ENCODE measurements around the gene KCNIP4.

Gene KCNIP4

DNA sequence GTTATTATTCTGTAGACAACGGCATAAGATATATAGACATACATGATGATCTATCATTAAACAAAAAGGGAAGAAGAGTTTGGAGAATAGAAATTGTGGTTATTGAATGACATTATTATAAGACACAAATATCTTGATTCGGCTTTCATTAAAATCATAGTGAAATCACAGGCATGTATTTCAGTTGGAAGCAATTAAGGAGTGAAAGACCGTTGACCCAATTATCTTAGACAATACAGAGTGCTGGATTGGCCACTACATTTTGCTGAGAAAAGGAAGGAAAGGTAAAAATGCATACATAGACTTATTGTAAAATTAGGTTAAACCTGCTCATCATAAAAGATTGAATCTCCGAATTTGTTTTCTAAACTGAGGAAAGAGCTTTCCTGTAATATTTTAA lies 209.8 kb downstream of the KCNIP4 start:
- H3K9me3 ChIP-seq (ENCODE audit: control insufficient read depth in 2 of 2, low read length in 2 of 2) = peaks cover 0 to 2% of the 10 kb centered on the region in 2 donors
- H3K27ac ChIP-seq (ENCODE audit: low read length) = no peak overlapping the region
- no peaks in the 10 kb centered on the region for H3K27me3 ChIP-seq (ENCODE audit: control insufficient read depth in 1 of 2, insufficient read depth in 2 of 2, low read length in 2 of 2)

GRCh38 chr4:21735866-21736265 lies 212.7 kb downstream of the KCNIP4 start:
- H3K9ac ChIP-seq (ENCODE audit: low read length in 2 of 2) = no peak overlapping the region
- no peaks in the 10 kb centered on the region for H3K36me3 ChIP-seq (ENCODE audit: control insufficient read depth in 2 of 2, insufficient read depth in 2 of 2, low read length in 2 of 2)
- no peaks in the 10 kb centered on the region for H3K27me3 ChIP-seq (ENCODE audit: control insufficient read depth in 1 of 2, insufficient read depth in 2 of 2, low read length in 2 of 2)
- peaks cover 0 to 2% of the 10 kb centered on the region in 2 donors for H3K9me3 ChIP-seq (ENCODE audit: control insufficient read depth in 2 of 2, low read length in 2 of 2)
- no peaks in the 10 kb centered on the region for H3K4me1 ChIP-seq (ENCODE audit: control insufficient read depth, insufficient read depth, low read length)
- H3K4me3 ChIP-seq (ENCODE audit: low read length in 2 of 2) = no peak overlapping the region
- H3K27ac ChIP-seq (ENCODE audit: low read length) = no peak overlapping the region

More for the DNA sequence above, 209.8 kb downstream of the KCNIP4 start:
- no peak overlapping the region for H3K9ac ChIP-seq (ENCODE audit: low read length in 2 of 2)
- H3K4me1 ChIP-seq (ENCODE audit: control insufficient read depth, insufficient read depth, low read length) = no peaks in the 10 kb centered on the region
- no peaks in the 10 kb centered on the region for H3K36me3 ChIP-seq (ENCODE audit: control insufficient read depth in 2 of 2, insufficient read depth in 2 of 2, low read length in 2 of 2)
- no peak overlapping the region for H3K4me3 ChIP-seq (ENCODE audit: low read length in 2 of 2)

DNA sequence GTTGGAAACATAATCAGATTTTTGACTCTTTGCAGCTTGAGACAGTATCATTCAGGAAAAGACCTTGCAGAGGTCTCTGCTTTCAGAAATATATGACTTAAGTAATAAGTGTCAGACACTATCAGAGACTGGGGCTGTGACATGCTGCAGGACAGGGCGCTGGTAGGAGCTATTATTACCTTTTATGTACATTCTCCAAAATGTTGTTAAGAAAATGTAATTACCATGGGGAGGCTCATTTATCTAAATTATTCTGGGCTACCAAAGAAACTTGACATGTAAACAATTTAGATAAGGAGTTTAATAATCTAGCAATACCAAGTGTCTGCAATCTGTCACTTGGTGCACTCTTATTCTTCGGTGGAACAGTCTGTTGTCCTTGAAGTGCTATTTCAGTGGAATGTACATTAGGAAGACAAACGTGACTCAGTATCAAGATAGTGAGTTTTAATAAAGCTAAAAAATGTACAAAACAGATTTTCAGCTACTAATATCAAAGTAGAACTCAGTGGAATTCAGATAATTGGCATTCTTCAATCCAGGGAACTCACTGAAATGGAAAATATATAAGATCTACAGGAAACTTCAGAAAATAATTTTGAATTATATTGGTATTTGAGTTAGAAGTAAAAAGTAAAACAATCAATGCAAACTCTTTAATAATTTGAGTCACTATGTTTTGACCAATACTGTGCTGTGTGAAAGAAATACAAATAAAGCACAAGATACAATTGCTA lies 214.5 kb downstream of the KCNIP4 start:
- Histone ChIP-seq H3K9ac (ENCODE audit: low read length in 2 of 2) (no peak overlapping the region), H3K4me3 (ENCODE audit: low read length in 2 of 2) (no peak overlapping the region), H3K27ac (ENCODE audit: low read length) (no peak overlapping the region), H3K9me3 (ENCODE audit: control insufficient read depth in 2 of 2, low read length in 2 of 2) (peaks cover 0 to 2% of the 10 kb centered on the region in 2 donors), H3K27me3 (ENCODE audit: control insufficient read depth in 1 of 2, insufficient read depth in 2 of 2, low read length in 2 of 2) (no peaks in the 10 kb centered on the region), H3K36me3 (ENCODE audit: control insufficient read depth in 2 of 2, insufficient read depth in 2 of 2, low read length in 2 of 2) (no peaks in the 10 kb centered on the region), H3K4me1 (ENCODE audit: control insufficient read depth, insufficient read depth, low read length) (no peaks in the 10 kb centered on the region)

DNA sequence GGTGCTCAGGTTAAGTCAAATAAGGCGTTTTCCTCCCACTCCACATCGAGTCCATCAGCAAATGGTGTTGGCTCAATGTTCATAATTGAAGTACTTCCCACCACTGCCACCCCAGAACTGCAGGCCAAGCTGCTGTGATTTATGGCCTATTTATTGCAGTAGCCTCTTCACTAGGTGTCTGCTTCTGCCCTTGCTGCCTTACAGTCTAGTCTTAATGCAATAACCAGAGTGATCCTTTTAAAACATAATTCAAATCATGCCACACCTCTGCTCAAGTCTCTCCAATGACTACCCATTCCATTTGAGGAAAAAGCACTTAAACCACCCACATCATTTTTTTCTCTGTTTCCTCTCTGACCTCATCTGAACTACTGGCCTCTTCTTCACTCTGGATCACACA lies 220.3 kb downstream of the KCNIP4 start:
- H3K9ac ChIP-seq (ENCODE audit: low read length in 2 of 2) = no peak overlapping the region
- H3K36me3 ChIP-seq (ENCODE audit: control insufficient read depth in 2 of 2, insufficient read depth in 2 of 2, low read length in 2 of 2) = no peaks in the 10 kb centered on the region
- H3K27ac ChIP-seq (ENCODE audit: low read length) = no peak overlapping the region
- H3K27me3 ChIP-seq (ENCODE audit: control insufficient read depth in 1 of 2, insufficient read depth in 2 of 2, low read length in 2 of 2) = no peaks in the 10 kb centered on the region
- H3K4me1 ChIP-seq (ENCODE audit: control insufficient read depth, insufficient read depth, low read length) = no peaks in the 10 kb centered on the region
- peaks cover 0 to 2% of the 10 kb centered on the region in 2 donors for H3K9me3 ChIP-seq (ENCODE audit: control insufficient read depth in 2 of 2, low read length in 2 of 2)
- H3K4me3 ChIP-seq (ENCODE audit: low read length in 2 of 2) = no peak overlapping the region

DNA sequence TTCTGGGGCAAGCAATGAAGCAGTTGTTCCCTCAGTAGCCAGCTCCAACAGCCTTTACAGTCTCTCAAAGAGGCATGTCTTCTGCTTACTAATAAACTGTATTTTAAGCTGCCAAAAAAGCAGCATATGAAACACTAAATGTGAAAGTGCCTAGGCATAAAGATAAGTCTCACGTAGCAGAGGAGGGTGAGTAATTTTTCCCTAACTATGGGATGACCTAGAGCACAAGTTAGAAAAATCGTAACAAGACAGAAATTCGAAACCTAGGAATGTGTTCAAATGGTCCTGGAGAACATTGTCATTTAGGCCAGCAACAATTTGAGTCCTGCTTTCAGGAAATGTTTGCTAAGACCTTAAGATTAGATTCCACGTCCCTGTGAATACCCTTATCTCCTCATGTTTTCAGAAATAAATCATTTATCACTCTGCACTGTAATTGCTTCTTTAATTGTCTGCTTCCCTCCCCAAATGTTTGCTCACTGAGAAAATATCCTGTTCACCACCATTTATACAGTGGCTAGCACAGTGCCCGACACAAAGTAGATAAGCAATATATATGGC lies 222.2 kb downstream of the KCNIP4 start:
- Histone ChIP-seq H3K4me1 (ENCODE audit: control insufficient read depth, insufficient read depth, low read length) (no peaks in the 10 kb centered on the region), H3K27me3 (ENCODE audit: control insufficient read depth in 1 of 2, insufficient read depth in 2 of 2, low read length in 2 of 2) (no peaks in the 10 kb centered on the region), H3K27ac (ENCODE audit: low read length) (no peak overlapping the region), H3K4me3 (ENCODE audit: low read length in 2 of 2) (no peak overlapping the region), H3K9ac (ENCODE audit: low read length in 2 of 2) (no peak overlapping the region), H3K36me3 (ENCODE audit: control insufficient read depth in 2 of 2, insufficient read depth in 2 of 2, low read length in 2 of 2) (no peaks in the 10 kb centered on the region), H3K9me3 (ENCODE audit: control insufficient read depth in 2 of 2, low read length in 2 of 2) (peaks cover 0 to 2% of the 10 kb centered on the region in 2 donors)

GRCh38 chr4:21722157-21722839 lies 226.3 kb downstream of the KCNIP4 start:
- Histone ChIP-seq H3K36me3 (ENCODE audit: control insufficient read depth in 2 of 2, insufficient read depth in 2 of 2, low read length in 2 of 2) (no peaks in the 10 kb centered on the region), H3K27ac (ENCODE audit: low read length) (no peak overlapping the region), H3K27me3 (ENCODE audit: control insufficient read depth in 1 of 2, insufficient read depth in 2 of 2, low read length in 2 of 2) (no peaks in the 10 kb centered on the region), H3K9ac (ENCODE audit: low read length in 2 of 2) (no peak overlapping the region), H3K4me3 (ENCODE audit: low read length in 2 of 2) (no peak overlapping the region), H3K4me1 (ENCODE audit: control insufficient read depth, insufficient read depth, low read length) (no peaks in the 10 kb centered on the region), H3K9me3 (ENCODE audit: control insufficient read depth in 2 of 2, low read length in 2 of 2) (no peaks in the 10 kb centered on the region)

DNA sequence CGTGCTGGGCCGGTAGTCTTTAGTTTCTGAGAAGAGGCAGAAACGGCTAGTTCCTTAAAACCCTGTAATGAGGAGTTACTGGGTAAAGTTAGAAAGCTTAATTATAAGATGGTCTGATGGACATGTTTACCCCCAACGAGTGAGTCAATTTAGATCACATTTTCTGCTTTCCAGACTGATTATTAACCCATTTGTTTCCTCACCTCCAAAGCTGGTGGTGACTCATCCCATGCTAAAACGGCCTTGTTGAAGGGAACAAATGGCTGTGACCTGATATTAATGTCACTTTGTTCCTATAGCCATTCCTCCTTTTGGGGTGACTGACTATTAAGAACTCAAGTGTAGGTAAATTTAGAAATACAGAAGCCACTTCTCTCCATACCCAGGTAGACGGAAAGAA lies 232.0 kb downstream of the KCNIP4 start:
- Histone ChIP-seq H3K4me3 (ENCODE audit: low read length in 2 of 2) (no peak overlapping the region), H3K4me1 (ENCODE audit: control insufficient read depth, insufficient read depth, low read length) (no peaks in the 10 kb centered on the region), H3K27me3 (ENCODE audit: control insufficient read depth in 1 of 2, insufficient read depth in 2 of 2, low read length in 2 of 2) (no peaks in the 10 kb centered on the region), H3K9me3 (ENCODE audit: control insufficient read depth in 2 of 2, low read length in 2 of 2) (no peaks in the 10 kb centered on the region), H3K27ac (ENCODE audit: low read length) (no peak overlapping the region), H3K9ac (ENCODE audit: low read length in 2 of 2) (no peak overlapping the region), H3K36me3 (ENCODE audit: control insufficient read depth in 2 of 2, insufficient read depth in 2 of 2, low read length in 2 of 2) (no peaks in the 10 kb centered on the region)

DNA sequence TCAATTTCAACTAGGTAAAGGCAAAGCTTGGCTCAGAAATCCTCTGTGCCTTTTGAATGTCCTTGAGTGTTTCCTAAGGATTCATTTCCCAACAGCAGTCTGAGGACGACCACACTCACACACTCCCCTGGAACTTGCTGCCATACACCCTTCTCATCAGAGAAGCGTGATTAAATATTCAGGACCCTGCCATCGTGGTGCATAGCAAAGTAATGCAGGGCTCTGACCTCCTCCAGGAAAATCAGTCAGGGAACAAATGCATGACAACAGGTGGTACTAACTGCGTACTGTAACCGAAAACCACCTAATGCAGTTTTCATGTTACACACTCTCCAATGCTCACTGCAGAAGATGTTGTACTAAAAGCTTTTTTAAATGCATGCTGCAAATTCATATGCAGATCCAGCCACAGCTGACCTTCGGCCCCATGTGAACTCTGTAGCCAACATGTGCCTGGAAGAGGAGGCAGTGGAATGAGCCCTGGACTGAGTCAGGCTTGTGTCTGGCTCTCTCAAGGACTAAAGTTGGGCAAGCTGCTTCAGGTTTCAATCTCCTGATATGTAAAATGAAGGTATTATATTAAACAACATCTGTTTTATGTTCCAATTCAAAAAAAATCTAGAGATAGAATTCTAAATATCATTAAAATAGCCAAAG lies 238.3 kb downstream of the KCNIP4 start:
- no peaks in the 10 kb centered on the region for H3K36me3 ChIP-seq (ENCODE audit: control insufficient read depth in 2 of 2, insufficient read depth in 2 of 2, low read length in 2 of 2)
- no peaks in the 10 kb centered on the region for H3K9me3 ChIP-seq (ENCODE audit: control insufficient read depth in 2 of 2, low read length in 2 of 2)
- no peak overlapping the region for H3K4me3 ChIP-seq (ENCODE audit: low read length in 2 of 2)
- H3K27me3 ChIP-seq (ENCODE audit: control insufficient read depth in 1 of 2, insufficient read depth in 2 of 2, low read length in 2 of 2) = no peaks in the 10 kb centered on the region
- no peaks in the 10 kb centered on the region for H3K4me1 ChIP-seq (ENCODE audit: control insufficient read depth, insufficient read depth, low read length)
- no peak overlapping the region for H3K27ac ChIP-seq (ENCODE audit: low read length)
- H3K9ac ChIP-seq (ENCODE audit: low read length in 2 of 2) = no peak overlapping the region

- H3K4me3 ChIP-seq (ENCODE audit: low read length in 2 of 2) = no peak overlapping the region
- no peaks in the 10 kb centered on the region for H3K9me3 ChIP-seq (ENCODE audit: control insufficient read depth in 2 of 2, low read length in 2 of 2)
- no peak overlapping the region for H3K27ac ChIP-seq (ENCODE audit: low read length)
- H3K9ac ChIP-seq (ENCODE audit: low read length in 2 of 2) = no peak overlapping the region
- H3K36me3 ChIP-seq (ENCODE audit: control insufficient read depth in 2 of 2, insufficient read depth in 2 of 2, low read length in 2 of 2) = no peaks in the 10 kb centered on the region
- no peaks in the 10 kb centered on the region for H3K27me3 ChIP-seq (ENCODE audit: control insufficient read depth in 1 of 2, insufficient read depth in 2 of 2, low read length in 2 of 2)
- H3K4me1 ChIP-seq (ENCODE audit: control insufficient read depth, insufficient read depth, low read length) = no peaks in the 10 kb centered on the region
Observed at GRCh38 chr4:21709761-21710160, 238.8 kb downstream of the KCNIP4 start.

GRCh38 chr4:21709031-21709430 lies 239.5 kb downstream of the KCNIP4 start:
- Histone ChIP-seq H3K27ac (ENCODE audit: low read length) (no peak overlapping the region), H3K4me3 (ENCODE audit: low read length in 2 of 2) (no peak overlapping the region), H3K4me1 (ENCODE audit: control insufficient read depth, insufficient read depth, low read length) (no peaks in the 10 kb centered on the region), H3K36me3 (ENCODE audit: control insufficient read depth in 2 of 2, insufficient read depth in 2 of 2, low read length in 2 of 2) (no peaks in the 10 kb centered on the region), H3K9me3 (ENCODE audit: control insufficient read depth in 2 of 2, low read length in 2 of 2) (no peaks in the 10 kb centered on the region), H3K9ac (ENCODE audit: low read length in 2 of 2) (no peak overlapping the region), H3K27me3 (ENCODE audit: control insufficient read depth in 1 of 2, insufficient read depth in 2 of 2, low read length in 2 of 2) (no peaks in the 10 kb centered on the region)
